HG03571 (cell line): ENCODE measurements around the gene DTX3.

Experiments used
- ATAC-seq: cut with Tn5 transposase; IDR thresholded peaks from one replicate; pipeline ENCODE4 v1.9.1; 2021; ENCODE audit not compliant: unreplicated experiment

The DTX3 gene

GRCh38 chr12:57619434-57620244, 15.0 kb downstream of the DTX3 start:
- no peak for ATAC-seq

DNA sequence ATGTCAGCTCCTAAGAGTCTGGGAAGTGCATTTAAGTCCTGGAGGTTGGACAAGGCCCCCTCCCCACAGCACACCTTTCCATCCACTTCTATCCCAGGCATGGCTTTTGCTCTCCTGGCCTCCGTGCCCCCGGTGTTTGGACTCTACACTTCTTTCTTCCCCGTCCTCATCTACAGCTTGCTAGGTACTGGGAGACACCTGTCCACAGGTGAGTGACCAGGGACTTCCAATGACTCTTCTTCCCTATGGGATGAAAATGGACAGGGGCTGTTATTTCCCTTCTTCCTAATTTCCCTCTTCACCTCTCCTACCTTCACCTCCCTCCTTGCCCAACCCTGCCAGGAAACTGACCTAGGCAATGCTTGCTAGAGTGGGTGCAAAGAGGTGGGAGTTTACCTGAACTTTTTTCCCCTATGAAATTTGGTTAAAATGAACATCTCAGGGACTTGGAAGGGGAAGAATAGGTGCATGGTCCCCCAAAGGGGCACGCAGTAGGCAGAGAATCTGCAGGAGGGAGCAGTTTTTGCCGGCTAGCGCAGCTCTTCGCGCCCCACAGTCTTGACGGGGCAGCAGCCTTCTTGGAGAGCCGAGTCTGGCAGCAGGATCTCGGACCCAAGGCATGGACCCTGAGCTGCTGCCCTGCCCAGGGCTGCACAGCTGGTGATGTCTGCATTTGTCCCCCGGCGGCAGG, 15.8 kb downstream of the DTX3 start:
- no peak for ATAC-seq

GRCh38 chr12:57620936-57621496, 16.4 kb downstream of the DTX3 start:
- ATAC-seq, result no peak

DNA sequence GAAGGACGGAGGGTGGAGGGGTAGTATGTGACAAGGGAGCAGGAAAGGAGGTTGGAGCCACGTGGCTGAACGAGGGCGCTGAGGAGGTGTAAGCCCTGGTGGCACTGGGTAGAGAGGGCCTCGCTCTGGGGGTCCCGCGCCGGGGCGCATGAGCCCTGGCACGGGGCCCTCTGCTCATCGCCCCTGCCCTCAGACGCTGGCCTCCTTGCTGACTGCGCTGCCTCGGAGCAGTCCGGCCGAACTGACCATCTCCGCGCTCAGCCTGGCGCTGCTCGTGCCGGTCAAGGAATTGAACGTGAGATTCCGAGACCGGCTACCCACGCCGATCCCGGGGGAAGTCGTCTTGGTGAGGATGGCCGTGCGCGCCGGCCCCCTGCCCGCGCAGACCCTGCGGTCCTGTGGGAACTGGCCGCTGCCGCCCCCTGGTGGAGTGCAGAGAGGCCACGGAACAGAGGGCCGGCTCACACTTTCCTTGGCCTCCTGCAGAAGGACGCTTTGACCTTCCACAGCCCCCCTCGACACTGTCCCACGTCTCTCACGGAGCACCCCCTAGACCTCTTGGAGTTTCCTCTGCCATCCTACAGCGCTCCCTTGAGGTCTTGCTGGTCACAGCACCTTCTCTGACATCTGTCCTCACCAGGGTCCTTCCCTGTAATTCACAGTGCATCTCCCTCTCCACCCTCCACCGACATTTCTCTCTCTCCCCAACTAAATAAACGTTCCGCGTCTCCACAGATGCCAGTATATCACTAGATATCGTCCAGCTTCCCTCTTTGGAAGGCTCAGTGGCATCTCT, 17.1 kb downstream of the DTX3 start:
- no peak for ATAC-seq

- ATAC-seq, result no peak
These were observed 17.9 kb downstream of the DTX3 start for GRCh38 chr12:57622293-57623245.

- ATAC-seq, result no peak
These were observed 18.8 kb downstream of the DTX3 start for GRCh38 chr12:57623385-57623784.

- ATAC-seq, result no peak
These were observed 19.3 kb downstream of the DTX3 start for GRCh38 chr12:57623811-57624390.

GRCh38 chr12:57624441-57625220, 20.0 kb downstream of the DTX3 start:
- no peak for ATAC-seq

GRCh38 chr12:57625261-57626032, 20.8 kb downstream of the DTX3 start:
- ATAC-seq, result no peak

DNA sequence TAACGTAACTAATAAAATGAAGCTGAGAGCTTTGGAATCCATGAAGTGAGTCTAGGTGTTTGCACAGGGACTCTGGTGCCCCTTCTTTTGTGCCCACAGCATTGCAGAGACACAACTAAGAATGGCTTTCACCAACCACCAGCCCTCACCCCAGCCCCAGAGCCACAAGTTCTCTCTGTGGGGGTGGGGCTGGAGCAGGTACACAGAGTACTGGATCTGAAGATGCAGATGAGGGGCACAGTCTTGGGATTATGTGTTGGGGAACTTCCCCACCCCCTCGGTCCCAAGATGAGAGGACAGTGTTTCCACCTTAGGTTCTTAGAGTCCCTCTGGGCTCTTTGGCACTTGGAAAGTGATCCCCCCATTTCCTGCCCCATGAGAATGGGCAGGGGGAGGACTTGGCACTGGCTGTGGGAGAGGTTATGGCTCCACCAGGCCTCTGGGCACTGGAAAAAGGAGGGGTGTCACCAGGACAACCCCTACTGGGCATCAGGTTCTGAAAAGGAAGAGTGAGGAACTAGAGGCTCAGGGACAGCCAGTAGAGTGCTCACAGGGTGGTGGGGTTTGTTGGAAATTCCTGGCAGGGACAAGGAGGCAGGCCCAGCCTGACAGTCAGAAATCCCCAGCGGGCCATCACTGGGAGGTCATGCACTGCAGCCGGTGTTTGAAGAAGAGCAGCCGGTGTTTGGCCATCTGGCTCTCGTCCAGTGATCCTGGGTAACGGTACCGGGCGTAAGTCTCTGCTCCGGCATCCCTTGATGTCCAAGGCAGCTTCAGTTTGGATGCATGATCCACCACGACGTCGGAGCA, 21.7 kb downstream of the DTX3 start:
- ATAC-seq, result no peak

GRCh38 chr12:57626921-57627445, 22.4 kb downstream of the DTX3 start:
- no peak for ATAC-seq

DNA sequence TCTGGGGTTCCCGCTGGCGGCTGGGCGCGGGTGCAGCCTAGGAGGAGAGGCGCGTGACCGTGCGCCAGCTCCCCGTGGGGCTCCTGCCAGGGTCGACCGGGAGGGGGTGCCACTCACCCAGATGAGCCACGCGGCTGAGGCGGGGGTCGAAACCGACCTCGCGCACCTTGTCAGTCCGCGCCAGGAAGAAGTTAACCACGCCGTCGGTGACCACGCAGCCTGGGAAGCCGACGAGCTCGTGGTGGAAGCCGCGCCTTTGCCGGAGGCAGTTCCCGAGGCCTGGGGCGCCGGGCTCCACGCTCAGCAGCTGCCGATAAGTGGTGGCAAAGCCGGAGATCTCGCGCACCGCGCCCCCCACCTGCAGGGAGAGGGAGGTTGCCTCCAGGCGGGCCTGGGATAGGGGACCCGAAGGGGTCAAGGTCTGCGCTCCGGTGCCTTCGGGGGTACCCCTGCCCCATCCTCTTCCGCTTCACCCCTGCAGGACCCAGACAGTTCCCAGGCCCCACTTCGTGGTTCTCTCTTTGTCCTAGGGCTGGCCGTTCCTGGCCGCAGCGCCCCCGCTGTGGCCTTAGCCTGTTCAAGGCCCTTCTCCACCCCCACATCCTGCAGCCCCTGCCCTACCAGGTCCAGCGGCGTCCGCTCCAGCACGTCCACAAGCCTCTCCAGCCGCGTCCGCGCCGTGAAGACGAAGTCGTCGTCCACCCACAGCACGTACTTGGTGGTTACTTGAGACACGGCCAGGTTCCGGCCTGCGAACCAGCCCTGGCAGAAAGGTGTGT, 23.1 kb downstream of the DTX3 start:
- ATAC-seq, result no peak

DNA sequence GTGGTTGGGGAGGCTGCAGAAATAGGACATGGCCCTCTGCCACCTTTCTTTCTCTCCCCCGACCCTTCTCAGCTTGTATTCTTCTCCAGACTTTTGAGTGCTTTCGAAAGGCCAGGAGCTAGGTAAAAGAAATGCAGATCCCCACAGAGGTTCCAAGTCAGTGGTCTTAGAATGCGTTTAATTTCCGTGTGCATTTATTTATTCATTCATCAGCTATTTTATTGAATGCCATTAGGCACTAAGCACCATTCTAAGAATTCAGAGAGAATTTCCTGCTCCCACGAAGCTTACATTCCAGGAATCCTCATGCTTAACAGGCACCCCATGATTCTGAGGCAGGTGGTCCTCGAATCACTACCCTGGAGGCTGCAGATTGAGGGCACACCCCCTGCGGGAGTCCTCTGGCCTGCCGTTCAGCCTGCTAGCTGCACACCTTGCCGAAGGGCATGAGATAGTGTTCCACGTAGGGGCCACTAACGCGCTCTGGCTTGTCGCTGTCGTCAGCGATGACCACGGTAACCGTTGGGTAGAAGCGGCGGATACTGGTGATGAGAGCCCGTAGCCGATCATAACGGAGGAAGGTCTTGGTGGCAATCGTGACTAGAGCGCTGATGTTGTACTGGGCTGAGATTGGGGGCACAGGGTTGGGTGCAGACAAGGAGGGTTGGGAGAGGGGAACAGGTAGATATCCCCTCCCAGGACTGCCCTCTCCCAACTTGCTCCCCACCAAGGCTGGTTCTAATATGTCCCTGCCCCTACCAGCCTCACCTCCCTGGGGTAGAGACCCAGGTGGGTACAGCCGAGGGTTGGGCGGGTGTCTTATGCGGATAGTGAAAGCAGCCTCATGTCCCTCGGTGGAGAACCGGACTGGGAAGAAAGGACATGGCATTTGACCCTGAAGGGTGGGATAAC, 23.9 kb downstream of the DTX3 start:
- ATAC-seq, result no peak

- ATAC-seq, result no peak
These were observed 25.4 kb downstream of the DTX3 start for GRCh38 chr12:57629897-57630471.

GRCh38 chr12:57630891-57631433, 26.3 kb downstream of the DTX3 start:
- no peak for ATAC-seq
